GM12872 (cell line): ENCODE measurements around the gene IGSF9.

Experiments used
- CTCF ChIP-seq: IDR thresholded peaks from 3 replicates; pipeline ENCODE4 v1.5.1; 2011; ENCODE audit warnings: low read depth, mild to moderate bottlenecking, low read length, moderate library complexity; ENCODE audit not compliant: insufficient read depth

The IGSF9 gene

GRCh38 chr1:159884296-159884695, 61.1 kb downstream of the IGSF9 start:
- TF ChIP-seq CTCF, result no peak

DNA sequence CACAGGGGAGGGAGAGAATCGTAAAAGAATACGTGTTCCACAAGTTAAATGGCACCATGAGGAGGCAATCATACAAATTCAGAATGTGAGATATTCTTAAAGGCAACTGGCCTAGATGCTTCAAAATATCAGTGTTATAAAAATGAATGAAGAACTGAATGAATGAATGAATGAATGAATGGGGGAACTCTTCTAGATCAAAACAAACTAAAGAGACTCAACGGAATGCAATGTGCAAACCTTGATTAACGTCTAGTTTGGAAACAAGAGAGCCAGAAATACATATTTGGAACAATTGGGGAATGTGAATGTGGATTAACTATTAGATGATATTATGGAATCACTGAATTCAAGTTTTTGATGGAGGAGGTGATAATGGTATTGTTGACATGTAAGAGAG, 62.3 kb downstream of the IGSF9 start:
- no peak for TF ChIP-seq CTCF

GRCh38 chr1:159882527-159882862, 62.9 kb downstream of the IGSF9 start:
- TF ChIP-seq CTCF, result no peak

- no peak for TF ChIP-seq CTCF
Observed at GRCh38 chr1:159881622-159882526, 63.5 kb downstream of the IGSF9 start.

GRCh38 chr1:159880430-159880829, 65.0 kb downstream of the IGSF9 start:
- TF ChIP-seq CTCF, result no peak

DNA sequence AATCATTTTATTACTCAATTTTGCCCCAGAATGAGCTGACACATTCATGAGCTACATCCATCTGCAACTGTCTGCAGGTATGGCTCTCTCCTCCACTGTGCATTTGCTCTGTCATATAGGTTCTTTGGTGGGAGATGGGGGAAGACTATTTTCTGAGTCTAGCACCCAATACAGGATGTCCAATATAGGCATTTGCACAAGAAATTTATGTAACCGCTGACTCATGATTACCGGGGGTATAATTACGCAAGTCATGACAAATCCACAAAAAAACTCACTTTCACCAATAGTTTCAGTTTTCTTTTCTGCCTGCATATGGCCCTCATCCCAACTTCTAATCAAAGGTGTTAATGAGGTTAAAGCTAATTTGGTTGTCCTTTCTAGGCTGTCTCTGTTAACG, 65.4 kb downstream of the IGSF9 start:
- no peak for TF ChIP-seq CTCF

- TF ChIP-seq CTCF, result no peak
Observed at GRCh38 chr1:159879136-159879535, 66.3 kb downstream of the IGSF9 start.
